Stimulated activated CD8-positive, alpha-beta memory T cell treated with anti-CD3 and anti-CD28 coated beads, Interleukin-4, amount 100 ng/mL, for 48 hours (primary cell): ENCODE data around the gene PCDH12.

Experiments
- DNase-seq: peaks from one replicate; pipeline ENCODE4 v3.0.0-alpha.2; 2020

PCDH12 gene

GRCh38 chr5:141906517-141906916 is 51.5 kb downstream of the PCDH12 start:
- no peak for DNase-seq

- DNase-seq, result no peak
These were observed 53.5 kb downstream of the PCDH12 start for GRCh38 chr5:141904551-141904950.

- DNase-seq, result no peak
These were observed 54.7 kb downstream of the PCDH12 start for GRCh38 chr5:141903261-141903660.

GRCh38 chr5:141902015-141902814 is 55.8 kb downstream of the PCDH12 start:
- DNase-seq, result no peak

GRCh38 chr5:141898448-141899049 is 59.5 kb downstream of the PCDH12 start:
- no peak for DNase-seq

GRCh38 chr5:141897425-141897824 is 60.6 kb downstream of the PCDH12 start:
- DNase-seq, result no peak
